Stimulated activated CD4-positive, alpha-beta T cell treated with anti-CD3 and anti-CD28 coated beads, Interleukin-1b, Interleukin-23, amount 100 ng/mL, for 4 hours (primary cell): ENCODE data around the gene YBX2.
A peak's percentile ranks its signal among the peaks of the same experiment; 100 is the strongest.
"Not testable (repeated sequence)": the region's sequence is repeated elsewhere in the genome, so short reads cannot be mapped to it uniquely, and the experiment has no call there.

Experiments used
- DNase-seq, 2 donors: peaks; one replicate each; pipeline ENCODE4 v3.0.0-alpha.2; 2020; ENCODE audit warnings: low read depth in 2 of 2

YBX2 gene

DNA sequence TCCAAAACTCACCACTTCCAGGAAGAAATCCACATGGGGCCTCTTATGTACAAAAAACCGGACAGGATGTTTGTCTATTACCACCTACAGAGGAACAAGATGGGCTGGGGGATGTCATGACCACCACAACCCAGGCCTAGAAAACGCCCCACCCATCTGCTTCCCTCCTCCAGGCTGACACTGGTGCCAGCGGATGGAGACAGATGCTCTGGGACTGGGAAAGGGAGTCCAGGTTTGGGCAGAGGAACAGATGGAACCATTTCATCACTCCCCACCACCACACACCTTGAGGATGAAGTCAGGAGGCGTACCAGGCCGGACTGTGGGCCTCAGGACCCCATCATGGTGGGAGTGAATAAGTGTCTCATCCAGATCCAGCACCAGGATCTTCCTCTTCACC lies 47.7 kb downstream of the YBX2 start:
- DNase-seq, result no peak

DNA sequence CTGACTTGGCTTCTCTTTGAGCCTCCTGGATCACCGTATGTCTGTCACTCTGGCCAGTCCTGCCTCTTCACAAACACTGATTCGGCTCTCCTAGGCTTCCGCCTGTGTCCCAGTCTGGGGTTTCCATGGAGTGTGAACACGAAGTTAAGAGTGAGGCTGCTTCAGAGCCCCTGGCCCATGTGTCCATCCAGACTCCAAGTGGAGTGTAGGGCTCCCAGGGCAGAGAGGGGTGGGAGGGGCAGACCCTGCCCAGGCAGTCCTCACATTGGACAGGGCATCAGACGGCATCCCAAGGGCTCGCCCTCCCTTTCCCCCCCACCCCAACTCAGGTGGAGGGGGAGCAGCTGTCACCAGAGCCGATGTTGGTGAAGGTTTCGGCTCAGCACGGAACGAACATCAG lies 50.6 kb downstream of the YBX2 start:
- not testable (repeated sequence) for DNase-seq

DNA sequence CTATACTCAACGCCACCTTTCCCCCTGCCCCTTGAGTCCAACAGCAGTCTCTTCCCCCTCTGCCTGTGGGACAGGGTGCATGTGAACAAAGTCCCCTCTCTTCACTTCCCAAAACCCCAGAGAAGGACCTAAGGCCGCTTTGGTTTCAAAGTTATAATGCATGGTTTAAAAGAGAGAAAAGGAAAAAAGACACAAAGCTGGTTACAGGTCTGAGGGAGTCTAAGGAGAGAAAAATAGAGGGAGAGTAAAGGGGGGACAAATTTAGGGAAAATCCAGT lies 51.0 kb downstream of the YBX2 start:
- no peak for DNase-seq

- peak; percentile 85 to 90 for DNase-seq
These were observed 51.6 kb downstream of the YBX2 start for GRCh38 chr17:7242717-7243452.

DNA sequence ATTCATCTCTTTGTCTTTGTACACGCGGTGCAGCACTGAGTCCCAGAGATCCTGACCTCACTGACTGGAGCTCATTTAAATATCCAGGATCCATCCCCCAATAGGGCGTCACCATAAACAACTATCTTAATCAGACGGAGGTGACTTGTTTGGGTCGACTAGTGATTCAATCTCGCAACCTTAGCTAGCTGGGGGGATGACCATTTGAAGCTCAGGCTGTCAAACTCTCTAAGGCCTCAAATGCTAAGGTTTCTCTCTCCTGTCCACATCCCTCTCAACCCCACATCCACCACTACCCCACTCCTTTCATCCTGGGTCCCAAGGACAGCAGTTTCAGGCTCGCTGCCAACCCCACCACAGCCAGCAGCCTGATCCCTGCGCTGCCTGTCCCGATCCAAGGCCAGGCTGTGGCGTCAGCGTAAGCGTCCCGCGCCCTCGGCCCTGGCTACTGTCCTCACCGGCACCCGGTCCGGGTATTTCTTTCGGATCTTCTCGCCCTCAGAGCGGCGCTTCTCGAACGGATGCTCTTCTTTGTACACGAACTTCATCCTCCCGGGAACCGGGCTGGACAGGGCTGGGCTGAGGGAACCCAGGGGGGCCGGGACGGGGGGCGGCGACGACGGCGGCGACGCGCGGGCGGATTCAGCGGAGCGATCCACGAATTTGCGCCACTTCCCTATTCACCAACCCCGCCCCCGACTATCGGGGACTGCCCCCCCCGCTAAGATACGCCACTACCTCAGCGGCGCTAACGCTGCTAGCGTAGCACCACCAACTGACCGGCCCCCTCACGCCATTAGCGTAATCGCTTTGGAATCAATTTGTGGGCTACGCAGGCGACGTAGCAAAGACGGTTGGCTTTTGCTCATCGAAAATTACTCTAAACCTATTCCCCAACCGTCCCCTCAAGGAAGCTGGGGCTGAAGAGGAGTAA lies 52.4 kb downstream of the YBX2 start, which contains the start of gene GABARAP:
GABARAP (minus strand) TSS at position 667 of the 934 bp plus-strand sequence; CDS start at position 548, 119 bp downstream.
- peak; percentile 90 to 97 for DNase-seq

GRCh38 chr17:7241090-7241733 lies 53.2 kb downstream of the YBX2 start:
- DNase-seq, result no peak

DNA sequence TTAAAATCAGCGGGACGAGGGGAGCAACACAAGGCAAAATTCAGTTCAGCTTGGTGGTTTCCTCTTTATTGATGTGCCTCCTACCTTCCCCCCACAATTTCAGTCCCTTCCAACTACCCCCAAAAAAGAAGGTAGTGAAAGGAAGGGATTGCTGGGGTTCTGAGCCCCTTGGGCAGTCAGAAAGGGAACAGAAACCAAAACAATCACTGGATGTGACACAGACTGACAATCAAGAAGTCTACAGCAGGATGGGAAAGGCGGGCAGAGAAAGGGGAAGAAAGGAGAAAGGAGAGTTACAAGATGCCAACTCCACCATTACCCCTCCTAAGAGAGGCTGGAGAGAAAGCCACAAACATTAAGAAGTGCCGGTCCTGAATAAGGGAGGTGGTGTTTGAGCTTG lies 54.1 kb downstream of the YBX2 start:
- DNase-seq, result no peak

DNA sequence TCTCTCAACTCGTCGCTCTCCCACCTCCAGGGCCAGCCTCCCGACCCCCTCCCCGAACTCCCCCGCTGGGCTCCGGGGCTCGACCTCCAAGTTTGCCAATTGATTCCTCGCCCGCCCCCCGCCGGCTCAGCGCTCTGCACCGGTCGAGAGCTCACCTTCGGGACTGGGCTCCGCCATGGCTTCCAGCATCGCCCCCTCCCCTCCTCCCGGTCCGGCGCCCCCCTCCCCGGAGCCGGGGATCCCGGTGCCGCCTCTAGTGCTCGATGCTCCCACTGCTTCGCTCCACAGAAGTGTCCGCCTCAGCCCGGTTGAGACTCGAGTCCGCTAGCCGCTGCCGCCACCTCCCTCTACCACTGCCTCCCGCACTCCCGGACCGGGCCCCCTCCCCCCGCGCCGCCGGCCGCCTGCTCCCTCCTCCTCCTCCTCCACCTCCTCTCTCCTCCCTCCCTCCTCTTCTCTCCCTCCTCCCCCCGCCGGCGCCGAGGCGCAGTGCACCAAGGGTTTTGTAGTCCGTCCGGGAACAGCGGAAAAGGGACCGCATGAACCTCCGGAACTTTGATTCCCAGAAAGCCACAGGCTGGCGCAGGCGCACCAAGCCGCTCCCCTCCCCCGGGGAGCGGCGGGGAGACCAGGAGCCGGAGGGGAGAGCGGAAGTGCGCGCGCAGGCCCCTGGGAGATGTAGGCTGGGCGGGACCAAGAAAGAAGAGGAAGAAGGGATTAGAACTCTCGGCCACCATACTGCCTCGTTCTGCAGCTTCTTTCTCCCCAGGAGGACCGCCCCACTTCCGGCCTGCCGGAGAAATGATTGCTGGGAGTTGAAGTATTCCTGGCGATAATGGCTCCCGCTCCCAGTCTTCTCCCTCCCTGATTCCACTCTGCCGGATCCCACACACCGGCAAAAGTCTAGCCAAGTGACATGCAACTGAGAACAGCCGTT lies 55.1 kb downstream of the YBX2 start, which contains the start of gene PHF23:
PHF23 (minus strand) TSS at position 367 of the 937 bp plus-strand sequence; CDS start at position 189, 178 bp downstream.
- peak; percentile 95 to 96 for DNase-seq

GRCh38 chr17:7238420-7239090 lies 55.9 kb downstream of the YBX2 start:
- peak in 1 of 2 donors; percentile 31 for DNase-seq
